Endothelial cell (in vitro differentiated cells): ENCODE results near the gene ANKRD23. TPM values are rescaled to one million over a fixed set of nuclear protein-coding genes. Genes with fewer than 3 reads are reported as not detected.
A peak's percentile ranks its signal among the peaks of the same experiment; 100 is the strongest.

ENCODE experiments used
- DNase-seq: peaks from one replicate; pipeline ENCODE4 v3.0.0; 2021; ENCODE audit warnings: low spot score
- H3K27ac Mint-ChIP-seq: one replicate; pipeline ENCODE4 v1.8.0; 2021; ENCODE audit warnings: mixed read lengths, inconsistent platforms; ENCODE audit not compliant: unreplicated experiment
- H3K27me3 Mint-ChIP-seq: one replicate; pipeline ENCODE4 v1.8.0; 2021; ENCODE audit warnings: mild to moderate bottlenecking, moderate library complexity, mixed read lengths, inconsistent platforms; ENCODE audit not compliant: unreplicated experiment
- H3K36me3 Mint-ChIP-seq: one replicate; pipeline ENCODE4 v1.8.0; 2021; ENCODE audit warnings: mild to moderate bottlenecking, low read depth, mixed read lengths, inconsistent platforms; ENCODE audit not compliant: unreplicated experiment
- H3K4me1 Mint-ChIP-seq: one replicate; pipeline ENCODE4 v1.8.0; 2021; ENCODE audit warnings: mild to moderate bottlenecking, mixed read lengths, inconsistent platforms; ENCODE audit not compliant: unreplicated experiment
- H3K4me3 Mint-ChIP-seq: one replicate; pipeline ENCODE4 v1.8.0; 2021; ENCODE audit warnings: mild to moderate bottlenecking, mixed read lengths, inconsistent platforms; ENCODE audit not compliant: unreplicated experiment
- H3K9me3 Mint-ChIP-seq: one replicate; pipeline ENCODE4 v1.8.0; 2021; ENCODE audit warnings: mixed read lengths, inconsistent platforms; ENCODE audit not compliant: unreplicated experiment
- CTCF ChIP-seq: fragments of 200-600 bp; sonication (generic); IDR thresholded peaks from one replicate; pipeline ENCODE4 v1.5.0; 2021; ENCODE audit warnings: antibody characterized with exemption; ENCODE audit not compliant: unreplicated experiment
- total RNA-seq: library from RNA; stranded (reverse); fragmentation: NEBNext Ultra II Directional; extraction: Animal tissue kit (Norgen Biotek cat#: 25700); gene quantifications from one replicate; pipeline ENCODE4 v1.2.1, GENCODE V29; 2021; ENCODE audit not compliant: unreplicated experiment

Gene ANKRD23
- total RNA-seq, 1 donor from 2014 or later, result 4.7 TPM

- H3K4me1 Mint-ChIP-seq, result peaks cover 20% of the 10 kb centered on the region
- TF ChIP-seq CTCF, result no peak
- H3K36me3 Mint-ChIP-seq, result no peaks in the 10 kb centered on the region
- DNase-seq, result no peak
- peaks cover 10% of the 10 kb centered on the region for H3K27me3 Mint-ChIP-seq
- H3K27ac Mint-ChIP-seq, result no peak overlapping the region
- no peaks in the 10 kb centered on the region for H3K9me3 Mint-ChIP-seq
- peak overlapping the region; percentile 90 for H3K4me3 Mint-ChIP-seq
Observed at GRCh38 chr2:96815326-96816126, 28.3 kb downstream of the ANKRD23 start.

- DNase-seq, result no peak
- Mint-ChIP-seq H3K4me3 (no peak overlapping the region), H3K36me3 (no peaks in the 10 kb centered on the region), H3K27me3 (peaks cover 4% of the 10 kb centered on the region), H3K9me3 (no peaks in the 10 kb centered on the region), H3K27ac (no peak overlapping the region), H3K4me1 (peaks cover 12% of the 10 kb centered on the region)
- TF ChIP-seq CTCF, result no peak
Observed at GRCh38 chr2:96813656-96814055, 30.2 kb downstream of the ANKRD23 start.

DNA sequence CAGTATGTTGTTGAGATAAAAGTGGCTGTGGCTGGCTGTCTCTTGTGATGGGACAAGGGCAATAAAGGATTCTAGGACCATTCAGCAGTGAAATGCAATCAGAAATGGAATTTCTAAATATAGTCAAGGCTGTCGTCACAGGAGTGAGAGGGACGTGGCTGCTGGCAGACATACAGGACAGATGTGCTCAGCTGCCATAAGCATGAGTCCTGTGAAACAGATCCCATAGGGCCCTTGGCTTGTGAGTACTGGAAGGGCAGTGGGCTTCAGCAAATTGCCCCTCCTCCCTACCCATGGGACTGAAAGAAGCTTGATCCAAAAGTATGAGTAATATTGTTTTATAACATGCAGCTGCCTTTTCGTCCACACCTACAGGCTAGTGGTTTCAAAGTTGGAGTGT is 31.9 kb downstream of the ANKRD23 start:
- no peak for DNase-seq
- Mint-ChIP-seq H3K36me3 (no peaks in the 10 kb centered on the region), H3K9me3 (no peaks in the 10 kb centered on the region), H3K4me3 (no peak overlapping the region), H3K4me1 (no peaks in the 10 kb centered on the region), H3K27ac (no peak overlapping the region), H3K27me3 (no peaks in the 10 kb centered on the region)
- TF ChIP-seq CTCF, result no peak

- no peaks in the 10 kb centered on the region for H3K9me3 Mint-ChIP-seq
- no peaks in the 10 kb centered on the region for H3K27me3 Mint-ChIP-seq
- no peak overlapping the region for H3K27ac Mint-ChIP-seq
- H3K4me1 Mint-ChIP-seq, result peaks cover 6% of the 10 kb centered on the region
- DNase-seq, result no peak
- no peak overlapping the region for H3K4me3 Mint-ChIP-seq
- H3K36me3 Mint-ChIP-seq, result no peaks in the 10 kb centered on the region
- TF ChIP-seq CTCF, result no peak
Observed at GRCh38 chr2:96810783-96811192, 33.0 kb downstream of the ANKRD23 start.
